ENCODE measurements around the gene METTL27. TPM values are rescaled to one million over a fixed set of nuclear protein-coding genes. Genes with fewer than 3 reads are reported as not detected.

The METTL27 gene
- total RNA-seq, 4 donors from 2014 or later, result 0.36 to 1.5 (median 0.53) TPM

GRCh38 chr7:73844848-73845460, 2.6 kb upstream of the METTL27 start:
- Histone ChIP-seq H3K9me3 (no peaks in the 10 kb centered on the region), H3K27me3 (no peaks in the 10 kb centered on the region), H3K36me3 (no peaks in the 10 kb centered on the region), H3K4me1 (peaks cover 6 to 7% of the 10 kb centered on the region in 2 donors), H3K4me3 (no peak overlapping the region), H3K27ac (no peak overlapping the region)
- intact Hi-C loops (cut with DNase I; ENCODE audit: low total_unique reads) (loop anchor here (5.0 to 10.0 kb wide), 2 partner anchors 108 to 220 kb away; partner anchors contain the start of genes ABHD11 and MLXIPL), in situ Hi-C loops (cut with MboI; ENCODE audit: low sequenced_read_pairs in 4 of 4) (no loop called here)
- TF ChIP-seq, protein P1, sequence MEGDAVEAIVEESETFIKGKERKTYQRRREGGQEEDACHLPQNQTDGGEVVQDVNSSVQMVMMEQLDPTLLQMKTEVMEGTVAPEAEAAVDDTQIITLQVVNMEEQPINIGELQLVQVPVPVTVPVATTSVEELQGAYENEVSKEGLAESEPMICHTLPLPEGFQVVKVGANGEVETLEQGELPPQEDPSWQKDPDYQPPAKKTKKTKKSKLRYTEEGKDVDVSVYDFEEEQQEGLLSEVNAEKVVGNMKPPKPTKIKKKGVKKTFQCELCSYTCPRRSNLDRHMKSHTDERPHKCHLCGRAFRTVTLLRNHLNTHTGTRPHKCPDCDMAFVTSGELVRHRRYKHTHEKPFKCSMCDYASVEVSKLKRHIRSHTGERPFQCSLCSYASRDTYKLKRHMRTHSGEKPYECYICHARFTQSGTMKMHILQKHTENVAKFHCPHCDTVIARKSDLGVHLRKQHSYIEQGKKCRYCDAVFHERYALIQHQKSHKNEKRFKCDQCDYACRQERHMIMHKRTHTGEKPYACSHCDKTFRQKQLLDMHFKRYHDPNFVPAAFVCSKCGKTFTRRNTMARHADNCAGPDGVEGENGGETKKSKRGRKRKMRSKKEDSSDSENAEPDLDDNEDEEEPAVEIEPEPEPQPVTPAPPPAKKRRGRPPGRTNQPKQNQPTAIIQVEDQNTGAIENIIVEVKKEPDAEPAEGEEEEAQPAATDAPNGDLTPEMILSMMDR (IDR thresholded peaks at IDR 0.05 in 4 of 5, conservative IDR thresholded peaks at IDR 0.05 in 1 of 5), result no peak
- no peak for TF ChIP-seq POLR2A (IDR thresholded peaks at IDR 0.05)
- no peak for DNase-seq
- no peak for ATAC-seq

- Histone ChIP-seq H3K9me3 (no peaks in the 10 kb centered on the region), H3K36me3 (no peaks in the 10 kb centered on the region), H3K27ac (no peak overlapping the region), H3K4me3 (no peak overlapping the region), H3K27me3 (no peaks in the 10 kb centered on the region), H3K4me1 (peaks cover 6 to 7% of the 10 kb centered on the region in 2 donors)
- ATAC-seq (no peak), DNase-seq (no peak)
- in situ Hi-C loops (cut with MboI; ENCODE audit: low sequenced_read_pairs in 4 of 4) (no loop called here), intact Hi-C loops (cut with DNase I; ENCODE audit: low total_unique reads) (loop anchor here (5.0 to 10.0 kb wide), 2 partner anchors 107 to 219 kb away; partner anchors contain the start of genes ABHD11 and MLXIPL)
- no peak for TF ChIP-seq POLR2A (IDR thresholded peaks at IDR 0.05)
- TF ChIP-seq, protein P1 (IDR thresholded peaks at IDR 0.05 in 4 of 5, conservative IDR thresholded peaks at IDR 0.05 in 1 of 5), result no peak
These were observed 1.8 kb upstream of the METTL27 start for GRCh38 chr7:73844131-73844547.

DNA sequence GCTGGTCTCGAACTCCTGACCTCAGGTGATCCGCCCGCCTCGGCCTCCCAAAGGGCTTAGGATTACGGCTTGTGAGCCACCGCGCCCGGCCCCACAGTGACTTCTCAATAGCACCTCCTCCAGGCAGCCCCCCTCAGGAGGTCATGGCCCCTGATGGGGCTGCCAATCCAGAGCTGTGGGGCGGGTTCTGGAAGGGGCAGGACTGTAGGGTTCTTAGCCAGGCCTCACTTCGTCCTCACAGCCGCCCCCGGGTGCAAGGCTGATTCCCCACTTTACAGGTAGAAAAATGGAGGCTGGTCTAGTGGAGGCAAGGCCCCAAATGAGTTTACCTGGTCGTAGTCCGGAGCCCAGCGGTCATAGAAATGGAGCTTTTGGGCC, 638 bp downstream of the METTL27 start:
- in situ Hi-C loops (cut with MboI; ENCODE audit: low sequenced_read_pairs in 4 of 4), result no loop called here
- no peaks in the 10 kb centered on the region for H3K27me3 ChIP-seq
- TF ChIP-seq, protein P1 (IDR thresholded peaks at IDR 0.05 in 4 of 5, conservative IDR thresholded peaks at IDR 0.05 in 1 of 5), result no peak
- TF ChIP-seq POLR2A (IDR thresholded peaks at IDR 0.05), result no peak
- intact Hi-C loops (cut with DNase I; ENCODE audit: low total_unique reads), result loop anchor here (5.0 to 10.0 kb wide), 2 partner anchors 104 to 217 kb away; partner anchors contain the start of genes ABHD11 and MLXIPL
- H3K27ac ChIP-seq, result peak overlapping the region; percentile 66 to 73 (median 66)
- no peaks in the 10 kb centered on the region for H3K9me3 ChIP-seq
- H3K4me1 ChIP-seq, result peaks cover 6 to 7% of the 10 kb centered on the region in 2 donors
- ATAC-seq (no peak), DNase-seq (no peak)
- H3K4me3 ChIP-seq, result peak overlapping the region; percentile 64 to 82 (median 72)
- H3K36me3 ChIP-seq, result no peaks in the 10 kb centered on the region

GRCh38 chr7:73840715-73841379, 1.5 kb downstream of the METTL27 start:
- Histone ChIP-seq H3K27me3 (no peaks in the 10 kb centered on the region), H3K36me3 (no peaks in the 10 kb centered on the region), H3K4me1 (peaks cover 6 to 7% of the 10 kb centered on the region in 2 donors), H3K27ac (no peak overlapping the region), H3K4me3 (no peak overlapping the region), H3K9me3 (no peaks in the 10 kb centered on the region)
- ATAC-seq (no peak), DNase-seq (no peak)
- intact Hi-C loops (cut with DNase I; ENCODE audit: low total_unique reads) (loop anchor here (5.0 to 10.0 kb wide), 2 partner anchors 104 to 216 kb away; partner anchors contain the start of genes ABHD11 and MLXIPL), in situ Hi-C loops (cut with MboI; ENCODE audit: low sequenced_read_pairs in 4 of 4) (no loop called here)
- TF ChIP-seq POLR2A (IDR thresholded peaks at IDR 0.05), result no peak
- TF ChIP-seq, protein P1 (IDR thresholded peaks at IDR 0.05 in 4 of 5, conservative IDR thresholded peaks at IDR 0.05 in 1 of 5), result no peak
